Stimulated activated CD8-positive, alpha-beta memory T cell treated with anti-CD3 and anti-CD28 coated beads, Interleukin-2, amount 100 ng/mL, for 1 hour (primary cell): ENCODE measurements around the gene RBPMS2.

ENCODE experiments used
- DNase-seq, 2 donors: peaks; one replicate each; pipeline ENCODE4 v3.0.0-alpha.2; 2020; ENCODE audit warnings: low read depth in 2 of 2

RBPMS2 gene

GRCh38 chr15:64731012-64731804 lies 44.2 kb downstream of the RBPMS2 start:
- DNase-seq = peak; percentile 73 to 77

- DNase-seq = no peak
Measured at GRCh38 chr15:64730151-64730550, 45.2 kb downstream of the RBPMS2 start.

- no peak for DNase-seq
Measured at GRCh38 chr15:64720188-64720587, 55.2 kb downstream of the RBPMS2 start.

- no peak for DNase-seq
Measured at GRCh38 chr15:64717735-64718495, 57.5 kb downstream of the RBPMS2 start.

GRCh38 chr15:64717130-64717529 lies 58.3 kb downstream of the RBPMS2 start:
- DNase-seq = no peak

GRCh38 chr15:64716452-64716851 lies 58.9 kb downstream of the RBPMS2 start:
- DNase-seq = no peak

- DNase-seq = no peak
Measured at GRCh38 chr15:64713592-64713991, 61.8 kb downstream of the RBPMS2 start.

- no peak for DNase-seq
Measured at GRCh38 chr15:64712353-64712752, 63.0 kb downstream of the RBPMS2 start.

GRCh38 chr15:64710676-64711428 lies 64.5 kb downstream of the RBPMS2 start:
- DNase-seq = no peak

- DNase-seq = no peak
Measured at GRCh38 chr15:64706011-64706911, 69.1 kb downstream of the RBPMS2 start.

GRCh38 chr15:64705006-64705405 lies 70.4 kb downstream of the RBPMS2 start:
- DNase-seq = no peak

GRCh38 chr15:64703632-64703959 lies 71.8 kb downstream of the RBPMS2 start:
- DNase-seq = no peak

- DNase-seq = peak; percentile 90 to 94
Measured at GRCh38 chr15:64702816-64703631, 72.4 kb downstream of the RBPMS2 start.

- no peak for DNase-seq
Measured at GRCh38 chr15:64701482-64702184, 73.8 kb downstream of the RBPMS2 start.

- DNase-seq = no peak
Measured at GRCh38 chr15:64701051-64701450, 74.3 kb downstream of the RBPMS2 start.

- no peak for DNase-seq
Measured at GRCh38 chr15:64699751-64700388, 75.5 kb downstream of the RBPMS2 start.

GRCh38 chr15:64698823-64699222 lies 76.6 kb downstream of the RBPMS2 start:
- DNase-seq = no peak

- no peak for DNase-seq
Measured at GRCh38 chr15:64697911-64698369, 77.4 kb downstream of the RBPMS2 start.

- DNase-seq = no peak
Measured at GRCh38 chr15:64696481-64696880, 78.9 kb downstream of the RBPMS2 start.
